KMS-11 (cell line): Measurements from ENCODE around the gene OR8K1.

ENCODE experiments used
- H2AFZ ChIP-seq: fragments of 200-600 bp; sonication (generic); 2 replicates; pipeline ENCODE4 v1.6.1; 2016; ENCODE audit warnings: antibody characterized with exemption, mixed run types, low read depth
- H3K27ac ChIP-seq: fragments of 200-600 bp; sonication (generic); 2 replicates; pipeline ENCODE4 v1.6.1; 2016; ENCODE audit warnings: mild to moderate bottlenecking, mixed run types
- H3K27me3 ChIP-seq: fragments of 200-600 bp; sonication (generic); 2 replicates; pipeline ENCODE4 v1.6.1; 2017; ENCODE audit warnings: mild to moderate bottlenecking, low read depth, mixed run types, moderate library complexity; ENCODE audit not compliant: insufficient read depth
- H3K36me3 ChIP-seq: fragments of 200-600 bp; sonication (generic); 2 replicates; pipeline ENCODE4 v1.6.1; 2017; ENCODE audit warnings: mild to moderate bottlenecking, mixed run types; ENCODE audit not compliant: insufficient read depth
- H3K4me1 ChIP-seq: fragments of 200-600 bp; sonication (generic); 2 replicates; pipeline ENCODE4 v1.6.1; 2016; ENCODE audit warnings: mild to moderate bottlenecking, low read depth, mixed run types; ENCODE audit not compliant: poor library complexity, severe bottlenecking
- H3K4me2 ChIP-seq: fragments of 200-600 bp; sonication (generic); 2 replicates; pipeline ENCODE4 v1.7.0; 2016; ENCODE audit warnings: mild to moderate bottlenecking, mixed run types
- H3K4me3 ChIP-seq: fragments of 200-600 bp; sonication (generic); IDR thresholded peaks from 2 replicates; pipeline ENCODE4 v1.6.1; 2017; ENCODE audit warnings: low read depth, low read length, mixed read lengths; ENCODE audit not compliant: insufficient read depth
- H3K79me2 ChIP-seq: fragments of 200-600 bp; sonication (generic); 2 replicates; pipeline ENCODE4 v1.6.1; 2016; ENCODE audit warnings: low read depth, mixed run types; ENCODE audit not compliant: insufficient read depth
- H3K9ac ChIP-seq: fragments of 200-600 bp; sonication (generic); 2 replicates; pipeline ENCODE4 v1.6.1; 2016; ENCODE audit warnings: mild to moderate bottlenecking, mixed run types
- H4K20me1 ChIP-seq: fragments of 200-600 bp; sonication (generic); 2 replicates; pipeline ENCODE4 v1.6.1; 2016; ENCODE audit warnings: mild to moderate bottlenecking, mixed run types; ENCODE audit not compliant: insufficient read depth
- TF ChIP-seq, protein P1 (sequence below): fragments of 200-600 bp; sonication (generic); conservative IDR thresholded peaks from 2 replicates; pipeline ENCODE4 v1.6.1; 2017; ENCODE audit warnings: low read depth, mild to moderate bottlenecking, antibody characterized with exemption, low read length, moderate library complexity, mixed read lengths

OR8K1 gene

GRCh38 chr11:56375324-56375723 lies 29.5 kb downstream of the OR8K1 start, which contains the start of gene OR8U1:
TSS of gene OR8U1 (plus strand) at chr11:56375624. CDS start at chr11:56375624, 0 bp downstream.
- Histone ChIP-seq H3K4me1 (no peaks in the 10 kb centered on the region), H3K4me3 (no peak within 1 kb of the TSS)
- TF ChIP-seq, protein P1, sequence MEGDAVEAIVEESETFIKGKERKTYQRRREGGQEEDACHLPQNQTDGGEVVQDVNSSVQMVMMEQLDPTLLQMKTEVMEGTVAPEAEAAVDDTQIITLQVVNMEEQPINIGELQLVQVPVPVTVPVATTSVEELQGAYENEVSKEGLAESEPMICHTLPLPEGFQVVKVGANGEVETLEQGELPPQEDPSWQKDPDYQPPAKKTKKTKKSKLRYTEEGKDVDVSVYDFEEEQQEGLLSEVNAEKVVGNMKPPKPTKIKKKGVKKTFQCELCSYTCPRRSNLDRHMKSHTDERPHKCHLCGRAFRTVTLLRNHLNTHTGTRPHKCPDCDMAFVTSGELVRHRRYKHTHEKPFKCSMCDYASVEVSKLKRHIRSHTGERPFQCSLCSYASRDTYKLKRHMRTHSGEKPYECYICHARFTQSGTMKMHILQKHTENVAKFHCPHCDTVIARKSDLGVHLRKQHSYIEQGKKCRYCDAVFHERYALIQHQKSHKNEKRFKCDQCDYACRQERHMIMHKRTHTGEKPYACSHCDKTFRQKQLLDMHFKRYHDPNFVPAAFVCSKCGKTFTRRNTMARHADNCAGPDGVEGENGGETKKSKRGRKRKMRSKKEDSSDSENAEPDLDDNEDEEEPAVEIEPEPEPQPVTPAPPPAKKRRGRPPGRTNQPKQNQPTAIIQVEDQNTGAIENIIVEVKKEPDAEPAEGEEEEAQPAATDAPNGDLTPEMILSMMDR, result no peak

GRCh38 chr11:56380120-56380519 lies 34.3 kb downstream of the OR8K1 start:
- Histone ChIP-seq H3K4me2 (no peak overlapping the region), H3K4me3 (no peak overlapping the region), H4K20me1 (no peaks in the 10 kb centered on the region), H3K4me1 (no peaks in the 10 kb centered on the region), H3K36me3 (no peaks in the 10 kb centered on the region), H3K9ac (no peak overlapping the region), H3K27me3 (no peaks in the 10 kb centered on the region), H2AFZ (no peak overlapping the region), H3K27ac (no peak overlapping the region), H3K79me2 (no peaks in the 10 kb centered on the region)
- TF ChIP-seq, protein P1, result no peak

More at GRCh38 chr11:56375324-56375723, 29.5 kb downstream of the OR8K1 start, which contains the start of gene OR8U1:
- Histone ChIP-seq H4K20me1 (no peaks in the 10 kb centered on the region), H3K79me2 (no peaks in the 10 kb centered on the region), H3K27ac (no peak within 1 kb of the TSS), H3K27me3 (no peaks in the 10 kb centered on the region), H3K9ac (no peak within 1 kb of the TSS), H3K4me2 (no peak within 1 kb of the TSS), H3K36me3 (no peaks in the 10 kb centered on the region), H2AFZ (no peak within 1 kb of the TSS)

GRCh38 chr11:56394381-56394780 lies 48.5 kb downstream of the OR8K1 start:
- Histone ChIP-seq H3K4me2 (no peak overlapping the region), H3K27me3 (no peaks in the 10 kb centered on the region), H3K27ac (no peak overlapping the region), H3K4me3 (no peak overlapping the region), H3K36me3 (no peaks in the 10 kb centered on the region), H3K4me1 (no peaks in the 10 kb centered on the region), H3K79me2 (no peaks in the 10 kb centered on the region), H4K20me1 (no peaks in the 10 kb centered on the region), H2AFZ (no peak overlapping the region), H3K9ac (no peak overlapping the region)
- TF ChIP-seq, protein P1, result no peak

DNA sequence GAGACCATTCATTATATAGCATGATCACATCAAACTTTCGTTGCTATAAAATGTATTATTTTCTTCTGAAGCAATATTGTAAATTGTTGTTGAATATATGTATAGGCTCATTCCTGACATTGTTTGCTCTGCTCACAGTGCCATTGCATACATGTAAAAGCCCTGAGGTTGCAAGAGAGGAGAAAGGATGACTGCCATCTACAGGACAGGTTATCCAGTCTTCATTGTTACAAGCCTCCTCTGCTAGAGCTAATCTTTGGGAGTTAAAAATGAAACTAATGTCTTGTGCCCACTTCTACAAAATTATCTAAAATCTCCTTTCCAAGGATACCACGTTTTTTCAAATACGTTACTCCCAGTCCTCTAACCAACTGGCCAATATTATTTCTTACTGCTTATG lies 50.2 kb downstream of the OR8K1 start:
- Histone ChIP-seq H2AFZ (no peak overlapping the region), H3K4me3 (no peak overlapping the region), H3K9ac (no peak overlapping the region), H3K27ac (no peak overlapping the region), H3K27me3 (no peaks in the 10 kb centered on the region), H3K4me2 (no peak overlapping the region), H3K36me3 (no peaks in the 10 kb centered on the region), H4K20me1 (no peaks in the 10 kb centered on the region), H3K79me2 (no peaks in the 10 kb centered on the region), H3K4me1 (no peaks in the 10 kb centered on the region)
- TF ChIP-seq, protein P1, result no peak
